Heart right ventricle (tissue), 16 donors: Measurements from ENCODE around the gene NPLOC4. TPM values are rescaled to one million over a fixed set of nuclear protein-coding genes. Genes with fewer than 3 reads are reported as not detected.

Experiments
- ATAC-seq, 8 donors: fragments of 200-7000 bp; cut with Tn5 transposase; one replicate each; pipeline ENCODE4 v1.9.1; 2020; ENCODE audit warnings: mild to moderate bottlenecking in 8 of 8, moderate library complexity in 8 of 8, moderate number of reproducible peaks in 1 of 8
- DNase-seq, 2 donors: peaks; one replicate each; pipeline ENCODE4 v3.0.0-alpha.2; 2020
- H3K27ac ChIP-seq, 10 donors: fragments of 200-600 bp; sonication (generic) in 2 of 10; one replicate each; pipeline versions ENCODE4 v1.5.0 to v1.8.0; 2020 to 2022; ENCODE audit warnings: mild to moderate bottlenecking in 3 of 10
- H3K27me3 ChIP-seq, 7 donors: fragments of 200-600 bp; one replicate each; pipeline ENCODE4 v1.8.0; 2021 to 2022; ENCODE audit warnings: mild to moderate bottlenecking in 2 of 7
- H3K36me3 ChIP-seq, 9 donors: fragments of 200-600 bp; sonication (generic) in 1 of 9; one replicate each; pipeline versions ENCODE4 v1.5.0 to v1.8.0; 2020 to 2022; ENCODE audit warnings: mild to moderate bottlenecking in 2 of 9
- H3K4me1 ChIP-seq, 9 donors: fragments of 200-600 bp; sonication (generic) in 1 of 9; one replicate each; pipeline versions ENCODE4 v1.5.0 to v1.8.0; 2020 to 2022; ENCODE audit warnings: mild to moderate bottlenecking in 4 of 9
- H3K4me3 ChIP-seq, 10 donors: fragments of 200-600 bp; sonication (generic) in 2 of 10; one replicate each; pipeline versions ENCODE4 v1.5.0 to v1.8.0; 2020 to 2022; ENCODE audit warnings: mild to moderate bottlenecking in 7 of 10, moderate library complexity in 2 of 10
- H3K9me3 ChIP-seq, 11 donors: fragments of 200-600 bp in 10 of 11; sonication (generic) in 2 of 11; one replicate each; pipeline versions ENCODE4 v1.5.0 to v1.8.0; 2013 to 2022; ENCODE audit warnings: mild to moderate bottlenecking in 2 of 11, control low read depth in 1 of 11, moderate library complexity in 1 of 11
- WGBS, 2 donors: extraction: QIAGEN DNeasy Blood & Tissue Kit; methylation state at CpG; one replicate each; pipeline ENCODE4 v1.1.7; 2013; ENCODE audit warnings: inconsistent platforms in 1 of 2; 5-methylcytosine and 5-hydroxymethylcytosine counted together
- intact Hi-C, 10 donors: fragments of 100-400 bp; cut with DNase I; formaldehyde crosslinking; loops; one replicate each; pipeline versions ENCODE4 v1.11.1 to v1.14.2; 2022
- polyA plus RNA-seq, 2 donors: library from polyadenylated mRNA; stranded (reverse); fragments of 200-250 nt; gene quantifications; one replicate each; pipeline ENCODE4 v1.2.3, GENCODE V29; 2013
- total RNA-seq, 10 donors: library from RNA; stranded (reverse); fragmentation: NEBNext Ultra II Directional in 3 of 10; extraction: Animal tissue kit (Norgen Biotek cat#: 25700) in 3 of 10; gene quantifications; one replicate each; pipeline versions ENCODE4 v1.2.1 to v1.2.4, GENCODE V29; 2021 to 2023
- TF ChIP-seq, protein P1 (sequence below), 9 donors: fragments of 200-600 bp; sonication (generic) in 2 of 9; IDR thresholded peaks; one replicate each; pipeline versions ENCODE4 v1.5.0 to v1.8.0; 2021 to 2022; ENCODE audit warnings: antibody characterized with exemption in 9 of 9, mild to moderate bottlenecking in 5 of 9, moderate library complexity in 1 of 9
- donor health status: Arrhythmogenic right ventricular cardiomyopathy.
- donor health status: ischemic (EF 13 %, LVEDD 7.1; RV severe dilation, severe dysfunction).
- donor health status: healthy with polysubstance abuse.
- donor health status: DM: no; HTN: yes; CAD: no.
- donor health status: DM: no; HTN: no; CAD: no.
- donor health status: ischemic (EF 25% LVEDD 6.9; RV normal size, moderate dysfunction).
- donor health status: ischemic (EF 25% LVEDD 5.7; RV mildly dilated, moderate dysfunction).
- donor health status: healthy.
- donor health status: DM: yes; HTN: yes; CAD: no.
- donor health status: Ischemic cardiomyopathy.
- donor health status: ischemic (EF 35%, LVEDD 5.7; RV mildly dilated, moderate dysfunction).
- donor health status: nonischemic (EF 11% LVEDD 7.7; RV severe dilation, severe dysfunction).
- donor health status: DM: yes; HTN: yes; CAD: no.
- donor health status: PGD.
- donor health status: ischemic (EF 29% LVEDD 5.4; RV normal size, mild dysfunction).
- donor health status: nonischemic (EF 23%, LVEDD 6.1; RV moderate dilation, normal function).

The NPLOC4 gene
- total and polyA plus RNA-seq, 12 donors, result 30.7 to 115 (median 95.2) TPM

DNA sequence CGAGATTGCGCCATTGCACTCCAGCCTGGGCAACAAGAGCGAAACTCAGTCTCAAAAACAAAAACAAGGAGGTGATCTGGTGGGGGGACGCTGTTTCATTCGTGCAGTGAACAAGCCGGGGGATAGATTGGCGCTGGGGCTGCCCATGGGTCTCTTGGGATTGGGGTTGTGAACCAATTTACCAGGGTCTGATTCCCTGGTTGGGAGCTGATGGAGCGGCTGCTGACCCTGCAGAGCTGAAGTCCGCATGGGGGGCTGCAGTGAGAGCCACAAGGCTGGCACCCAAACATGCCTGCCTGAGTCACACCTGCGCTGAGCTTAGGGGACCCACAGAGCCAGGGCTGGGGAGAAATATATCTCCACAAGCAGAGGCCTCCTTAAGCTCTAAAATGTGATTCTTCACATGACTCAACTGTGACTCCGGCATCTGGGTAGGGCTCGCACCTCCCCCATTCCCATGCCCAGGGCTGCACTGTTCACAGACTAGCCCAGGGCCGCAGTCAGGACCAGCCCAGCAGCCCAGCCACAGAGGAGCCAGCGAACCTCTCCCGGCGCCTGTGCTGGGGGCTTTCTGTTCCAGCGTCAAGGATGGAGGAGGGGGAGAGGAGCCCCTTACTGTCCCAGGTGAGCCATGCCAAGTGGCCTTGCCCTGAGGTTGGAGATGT, 5.0 kb upstream of the NPLOC4 start:
- DNase-seq (no peak), ATAC-seq (no peak)
- TF ChIP-seq, protein P1, sequence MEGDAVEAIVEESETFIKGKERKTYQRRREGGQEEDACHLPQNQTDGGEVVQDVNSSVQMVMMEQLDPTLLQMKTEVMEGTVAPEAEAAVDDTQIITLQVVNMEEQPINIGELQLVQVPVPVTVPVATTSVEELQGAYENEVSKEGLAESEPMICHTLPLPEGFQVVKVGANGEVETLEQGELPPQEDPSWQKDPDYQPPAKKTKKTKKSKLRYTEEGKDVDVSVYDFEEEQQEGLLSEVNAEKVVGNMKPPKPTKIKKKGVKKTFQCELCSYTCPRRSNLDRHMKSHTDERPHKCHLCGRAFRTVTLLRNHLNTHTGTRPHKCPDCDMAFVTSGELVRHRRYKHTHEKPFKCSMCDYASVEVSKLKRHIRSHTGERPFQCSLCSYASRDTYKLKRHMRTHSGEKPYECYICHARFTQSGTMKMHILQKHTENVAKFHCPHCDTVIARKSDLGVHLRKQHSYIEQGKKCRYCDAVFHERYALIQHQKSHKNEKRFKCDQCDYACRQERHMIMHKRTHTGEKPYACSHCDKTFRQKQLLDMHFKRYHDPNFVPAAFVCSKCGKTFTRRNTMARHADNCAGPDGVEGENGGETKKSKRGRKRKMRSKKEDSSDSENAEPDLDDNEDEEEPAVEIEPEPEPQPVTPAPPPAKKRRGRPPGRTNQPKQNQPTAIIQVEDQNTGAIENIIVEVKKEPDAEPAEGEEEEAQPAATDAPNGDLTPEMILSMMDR (IDR thresholded peaks at IDR 0.05), result no peak
- peaks cover 0 to 8% (median 6%) of the 10 kb centered on the region in 9 donors for H3K4me1 ChIP-seq
- WGBS, 2 donors, result 89 to 93% methylated on average over 15 to 16 of the region's 17 CpGs
- no peak overlapping the region for H3K4me3 ChIP-seq
- peaks cover 0 to 4% (median under 1%) of the 10 kb centered on the region in 7 donors for H3K27me3 ChIP-seq
- H3K9me3 ChIP-seq, result no peaks in the 10 kb centered on the region
- H3K27ac ChIP-seq, result no peak overlapping the region
- intact Hi-C loops, result no loop called here
- no peaks in the 10 kb centered on the region for H3K36me3 ChIP-seq

GRCh38 chr17:81640011-81640410, 3.1 kb upstream of the NPLOC4 start:
- no peak for ATAC-seq
- H3K27ac ChIP-seq, result no peak overlapping the region
- no peak for DNase-seq
- peaks cover 6 to 22% (median 19%) of the 10 kb centered on the region in 9 donors for H3K4me1 ChIP-seq
- no peaks in the 10 kb centered on the region for H3K27me3 ChIP-seq
- H3K9me3 ChIP-seq, result no peaks in the 10 kb centered on the region
- H3K36me3 ChIP-seq, result no peaks in the 10 kb centered on the region
- intact Hi-C loops, result no loop called here
- TF ChIP-seq, protein P1 (IDR thresholded peaks at IDR 0.05), result no peak
- no peak overlapping the region for H3K4me3 ChIP-seq
- 91 to 93% methylated on average over 9 of the region's 9 CpGs for WGBS, 2 donors

GRCh38 chr17:81638683-81639082, 1.8 kb upstream of the NPLOC4 start:
- peaks cover 0 to 4% (median 0%) of the 10 kb centered on the region in 9 donors for H3K36me3 ChIP-seq
- TF ChIP-seq, protein P1 (IDR thresholded peaks at IDR 0.05), result no peak
- H3K9me3 ChIP-seq, result no peaks in the 10 kb centered on the region
- ATAC-seq (no peak), DNase-seq (no peak)
- peaks cover 6 to 35% (median 32%) of the 10 kb centered on the region in 9 donors for H3K4me1 ChIP-seq
- no peak overlapping the region for H3K27ac ChIP-seq
- 60 to 76% methylated on average over 4 of the region's 4 CpGs for WGBS, 2 donors
- intact Hi-C loops, result no loop called here
- H3K27me3 ChIP-seq, result no peaks in the 10 kb centered on the region
- H3K4me3 ChIP-seq, result no peak overlapping the region

DNA sequence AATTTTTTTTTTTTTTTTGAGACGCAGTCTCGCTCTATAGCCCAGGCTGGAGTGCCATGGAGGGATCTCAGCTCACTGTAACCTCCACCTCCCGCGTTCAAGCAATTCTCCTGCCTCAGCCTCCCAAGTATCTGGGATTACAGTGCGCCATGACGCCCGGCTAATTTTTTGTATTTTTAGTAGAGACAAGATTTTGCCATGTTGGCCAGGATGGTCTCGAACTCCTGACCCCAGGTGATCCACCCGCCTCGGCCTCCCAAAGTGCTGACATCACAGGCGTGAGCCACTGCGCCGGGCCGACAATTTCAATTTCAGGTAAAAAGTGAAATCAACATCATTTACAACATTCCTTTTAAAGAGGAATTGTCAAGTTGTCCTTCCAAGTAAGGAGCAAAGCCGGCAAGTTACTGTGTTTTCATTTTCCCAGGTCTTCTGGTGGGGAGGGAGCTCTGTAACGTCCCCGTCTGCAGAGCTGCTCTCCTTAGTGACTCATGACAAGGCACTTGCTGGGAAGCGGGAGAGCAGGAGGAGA, 873 bp downstream of the NPLOC4 start:
- intact Hi-C loops, result loop anchor here in 1 of 10 donors (2.0 kb wide), 1 partner anchor 31 kb away; the partner anchor contains the start of genes CCDC137 and OXLD1
- ATAC-seq, result no peak
- Histone ChIP-seq H3K4me3 (peak overlapping the region; percentile 51 to 99 (median 90)), H3K36me3 (peaks cover 0 to 17% (median 0%) of the 10 kb centered on the region in 9 donors), H3K9me3 (no peaks in the 10 kb centered on the region), H3K4me1 (peaks cover 6 to 52% (median 34%) of the 10 kb centered on the region in 9 donors), H3K27ac (peak overlapping the region; percentile 82 to 99 (median 96)), H3K27me3 (no peaks in the 10 kb centered on the region)
- TF ChIP-seq, protein P1 (IDR thresholded peaks at IDR 0.05), result no peak
- 32 to 38% methylated on average over 18 of the region's 18 CpGs for WGBS, 2 donors
- DNase-seq, result no peak
